ENCODE measurements around the gene SCAMP4.

The SCAMP4 gene

GRCh38 chr19:1918975-1919374 lies 13.8 kb downstream of the SCAMP4 start:
- no peak for DNase-seq (ENCODE audit: low read depth)
- no peak for TF ChIP-seq CTCF (IDR thresholded peaks at IDR 0.05; ENCODE audit: low read depth, low read length, missing control alignments)
- H3K4me3 ChIP-seq (ENCODE audit: low read depth, low read length), result no peak overlapping the region
- in situ Hi-C loops (cut with HindIII; ENCODE audit: low sequenced_read_pairs), result no loop called here

- in situ Hi-C loops (cut with HindIII; ENCODE audit: low sequenced_read_pairs), result no loop called here
- H3K4me3 ChIP-seq (ENCODE audit: low read depth, low read length), result no peak overlapping the region
- no peak for TF ChIP-seq CTCF (IDR thresholded peaks at IDR 0.05; ENCODE audit: low read depth, low read length, missing control alignments)
- DNase-seq (ENCODE audit: low read depth), result no peak
Measured at GRCh38 chr19:1920644-1921043, 15.4 kb downstream of the SCAMP4 start.

GRCh38 chr19:1921326-1921725 lies 16.1 kb downstream of the SCAMP4 start:
- no peak for TF ChIP-seq CTCF (IDR thresholded peaks at IDR 0.05; ENCODE audit: low read depth, low read length, missing control alignments)
- no peak overlapping the region for H3K4me3 ChIP-seq (ENCODE audit: low read depth, low read length)
- in situ Hi-C loops (cut with HindIII; ENCODE audit: low sequenced_read_pairs), result no loop called here
- no peak for DNase-seq (ENCODE audit: low read depth)

DNA sequence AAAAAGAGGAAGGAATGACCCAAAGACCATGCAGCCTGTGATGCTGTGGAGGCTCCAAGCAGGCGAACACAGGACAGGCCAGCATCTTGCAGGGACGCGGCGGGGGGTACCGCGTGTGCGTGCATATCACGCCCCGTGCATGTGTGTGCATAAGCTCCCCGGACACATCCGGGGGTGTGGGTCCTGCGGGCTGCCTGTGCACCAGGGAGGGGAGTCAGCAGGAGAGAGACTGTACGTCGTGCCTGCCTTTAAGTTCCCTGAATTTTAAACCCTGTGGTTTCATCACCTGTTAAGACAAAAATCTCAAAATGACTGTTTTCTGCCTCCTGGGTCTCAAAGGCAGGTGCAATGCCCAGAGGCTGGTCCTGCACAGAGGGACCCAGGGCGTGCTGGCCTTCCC lies 16.6 kb downstream of the SCAMP4 start:
- in situ Hi-C loops (cut with HindIII; ENCODE audit: low sequenced_read_pairs), result no loop called here
- no peak for DNase-seq (ENCODE audit: low read depth)
- TF ChIP-seq CTCF (IDR thresholded peaks at IDR 0.05; ENCODE audit: low read depth, low read length, missing control alignments), result no peak
- no peak overlapping the region for H3K4me3 ChIP-seq (ENCODE audit: low read depth, low read length)

GRCh38 chr19:1922803-1923202 lies 17.6 kb downstream of the SCAMP4 start:
- in situ Hi-C loops (cut with HindIII; ENCODE audit: low sequenced_read_pairs), result no loop called here

GRCh38 chr19:1923319-1923718 lies 18.1 kb downstream of the SCAMP4 start:
- no peak for DNase-seq (ENCODE audit: low read depth)
- H3K4me3 ChIP-seq (ENCODE audit: low read depth, low read length), result no peak overlapping the region
- in situ Hi-C loops (cut with HindIII; ENCODE audit: low sequenced_read_pairs), result no loop called here
- no peak for TF ChIP-seq CTCF (IDR thresholded peaks at IDR 0.05; ENCODE audit: low read depth, low read length, missing control alignments)

More at GRCh38 chr19:1922803-1923202, 17.6 kb downstream of the SCAMP4 start:
- DNase-seq (ENCODE audit: low read depth), result no peak
- no peak overlapping the region for H3K4me3 ChIP-seq (ENCODE audit: low read depth, low read length)
- no peak for TF ChIP-seq CTCF (IDR thresholded peaks at IDR 0.05; ENCODE audit: low read depth, low read length, missing control alignments)

Measured in astrocyte of the cerebellum (primary cell).